GM10847 (cell line): ENCODE data around the gene CTDNEP1.
A peak's percentile ranks its signal among the peaks of the same experiment; 100 is the strongest.

Experiments used
- POLR2A ChIP-seq: IDR thresholded peaks from 2 replicates; pipeline ENCODE4 v1.6.1; 2011; ENCODE audit not compliant: insufficient read length; ENCODE audit errors: extremely low read depth

The CTDNEP1 gene

GRCh38 chr17:7229504-7229903 is 22.0 kb downstream of the CTDNEP1 start:
- no peak for TF ChIP-seq POLR2A

GRCh38 chr17:7228920-7229319 is 22.6 kb downstream of the CTDNEP1 start:
- TF ChIP-seq POLR2A = no peak

GRCh38 chr17:7226721-7227710 is 24.5 kb downstream of the CTDNEP1 start:
- no peak for TF ChIP-seq POLR2A

- TF ChIP-seq POLR2A = no peak
These were observed 25.7 kb downstream of the CTDNEP1 start for GRCh38 chr17:7225711-7226331.

DNA sequence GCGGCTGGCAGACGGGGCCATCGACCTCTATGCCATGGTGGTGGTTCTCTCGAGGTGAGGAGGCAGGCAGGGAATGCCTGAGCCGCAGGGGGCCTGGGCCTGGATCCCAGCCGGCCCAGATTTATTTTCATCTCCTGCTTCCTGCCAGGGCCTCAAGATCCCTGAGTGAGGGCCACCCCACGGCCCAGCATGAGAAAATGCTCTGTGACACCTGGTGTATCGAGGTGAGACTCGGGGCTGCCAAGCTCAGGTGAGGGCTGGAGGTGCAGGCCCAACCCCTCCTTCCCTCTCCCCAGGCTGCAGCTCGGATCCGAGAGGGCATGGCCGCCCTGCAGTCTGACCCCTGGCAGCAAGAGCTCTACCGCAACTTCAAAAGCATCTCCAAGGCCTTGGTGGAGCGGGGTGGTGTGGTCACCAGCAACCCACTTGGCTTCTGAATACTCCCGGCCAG is 26.8 kb downstream of the CTDNEP1 start:
- TF ChIP-seq POLR2A = no peak

DNA sequence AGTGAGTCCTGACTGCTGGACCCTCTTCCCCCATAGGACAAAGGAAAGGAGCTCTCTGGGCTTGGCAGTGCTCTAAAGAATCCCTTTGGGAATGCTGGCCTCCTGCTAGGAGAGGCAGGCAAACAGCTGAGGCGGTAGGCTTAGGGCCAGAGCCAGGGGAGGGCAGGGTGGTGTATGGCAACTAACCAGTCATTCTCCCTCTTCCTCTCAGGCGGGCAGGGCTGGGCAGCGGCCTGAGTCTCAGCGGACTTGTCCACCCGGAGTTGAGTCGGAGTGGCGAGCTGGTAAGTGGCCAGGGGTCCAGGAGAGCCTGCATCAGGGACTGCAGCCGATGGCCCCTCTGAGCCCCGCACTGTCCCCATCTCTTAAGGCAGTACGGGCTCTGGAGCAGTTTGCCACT is 27.4 kb downstream of the CTDNEP1 start:
- no peak for TF ChIP-seq POLR2A

- TF ChIP-seq POLR2A = no peak
These were observed 28.2 kb downstream of the CTDNEP1 start for GRCh38 chr17:7223375-7223774.

- TF ChIP-seq POLR2A = no peak
These were observed 28.6 kb downstream of the CTDNEP1 start for GRCh38 chr17:7222972-7223292.

DNA sequence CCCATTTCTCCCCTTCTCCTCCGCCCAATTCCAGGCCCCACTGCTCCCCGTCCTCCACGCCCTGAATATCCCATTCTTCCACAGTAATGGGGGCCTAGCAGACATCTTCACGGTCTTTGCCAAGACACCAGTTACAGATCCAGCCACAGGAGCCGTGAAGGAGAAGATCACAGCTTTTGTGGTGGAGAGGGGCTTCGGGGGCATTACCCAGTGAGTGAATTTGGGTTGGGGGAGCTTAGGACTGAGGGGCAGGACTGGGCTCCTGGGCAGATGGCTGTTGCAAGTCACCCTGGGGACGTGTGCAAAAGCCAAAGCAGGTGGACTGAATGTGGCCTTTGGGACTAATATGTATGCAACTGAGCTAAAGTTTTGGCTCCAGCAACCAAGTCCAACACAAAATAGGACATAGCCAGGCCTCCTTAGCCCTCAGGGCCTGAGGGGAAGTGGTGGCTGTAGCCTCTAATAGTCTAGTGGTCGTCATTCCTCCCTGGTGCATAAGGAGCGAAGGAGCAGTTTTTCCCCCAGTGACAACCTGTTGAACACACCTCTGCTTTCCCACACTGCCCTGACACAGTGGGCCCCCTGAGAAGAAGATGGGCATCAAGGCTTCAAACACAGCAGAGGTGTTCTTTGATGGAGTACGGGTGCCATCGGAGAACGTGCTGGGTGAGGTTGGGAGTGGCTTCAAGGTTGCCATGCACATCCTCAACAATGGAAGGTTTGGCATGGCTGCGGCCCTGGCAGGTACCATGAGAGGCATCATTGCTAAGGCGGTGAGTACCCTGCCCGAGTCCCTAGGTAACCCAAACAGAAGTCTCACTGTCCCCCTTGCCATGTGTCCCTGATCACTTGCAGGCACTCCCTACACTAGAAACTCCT is 29.2 kb downstream of the CTDNEP1 start:
- TF ChIP-seq POLR2A = no peak

DNA sequence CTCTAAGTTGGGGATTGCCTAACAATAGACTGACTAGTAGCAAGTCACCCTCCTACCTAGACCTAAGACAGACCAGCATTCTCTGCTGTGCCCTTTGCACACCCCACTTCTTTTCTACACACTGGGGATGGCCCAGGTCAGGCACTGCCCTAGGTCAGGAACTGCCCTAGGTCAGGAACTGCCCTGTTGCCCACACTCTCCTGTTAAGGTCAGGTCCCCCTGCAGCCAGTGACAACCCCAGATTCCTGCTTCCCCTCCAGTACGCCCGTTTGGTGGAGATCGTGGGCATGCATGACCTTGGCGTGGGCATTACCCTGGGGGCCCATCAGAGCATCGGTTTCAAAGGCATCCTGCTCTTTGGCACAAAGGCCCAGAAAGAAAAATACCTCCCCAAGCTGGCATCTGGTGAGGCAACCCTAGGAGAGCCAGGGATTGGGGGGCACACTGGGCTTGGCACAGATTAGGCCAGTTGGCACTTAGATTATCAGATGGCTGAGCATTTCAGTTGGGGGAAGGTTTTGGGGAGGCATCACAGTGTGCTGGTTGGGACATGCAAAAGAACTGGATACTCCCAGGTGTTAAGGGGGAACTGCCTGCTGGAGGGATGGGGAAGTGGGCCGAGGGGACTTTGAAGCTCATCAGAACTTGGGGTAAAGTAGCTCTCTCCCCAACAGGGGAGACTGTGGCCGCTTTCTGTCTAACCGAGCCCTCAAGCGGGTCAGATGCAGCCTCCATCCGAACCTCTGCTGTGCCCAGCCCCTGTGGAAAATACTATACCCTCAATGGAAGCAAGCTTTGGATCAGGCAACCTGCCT is 30.0 kb downstream of the CTDNEP1 start:
- no peak for TF ChIP-seq POLR2A

GRCh38 chr17:7220593-7221277 is 30.8 kb downstream of the CTDNEP1 start:
- peak; percentile 17 for TF ChIP-seq POLR2A

GRCh38 chr17:7219812-7220592 is 31.5 kb downstream of the CTDNEP1 start, which contains the start of the genes ACADVL and DLG4:
Gene ACADVL (plus strand): TSS chr17:7219938. CDS start chr17:7219985, 47 bp downstream.
Gene DLG4 (minus strand): TSS chr17:7219836.
- TF ChIP-seq POLR2A = peak; percentile 61

GRCh38 chr17:7219229-7219811 is 32.2 kb downstream of the CTDNEP1 start:
- no peak for TF ChIP-seq POLR2A
